OCI-LY3 (cell line): Measurements from ENCODE around the gene PACSIN2.
A peak's percentile ranks its signal among the peaks of the same experiment; 100 is the strongest.

Experiments used
- H2AFZ ChIP-seq: fragments of 200-600, 300-600 bp; shearing (Covaris generic); 2 replicates; pipeline ENCODE4 v1.6.0; 2014; ENCODE audit warnings: antibody characterized with exemption, low read depth, low read length
- H3K27ac ChIP-seq: fragments of 200-600, 300-600 bp; sonication (generic); 2 replicates; pipeline ENCODE4 v1.5.1; 2014; ENCODE audit warnings: mild to moderate bottlenecking, low read length, moderate library complexity, mixed read lengths
- H3K27me3 ChIP-seq: fragments of 200-600, 300-600 bp; sonication (generic); 2 replicates; pipeline ENCODE4 v1.6.1; 2014; ENCODE audit warnings: low read depth, low read length, mixed read lengths
- H3K36me3 ChIP-seq: fragments of 200-600, 300-600 bp; sonication (generic); replicated peaks from 2 replicates; pipeline ENCODE3; 2014; ENCODE audit warnings: low read depth, low read length, mixed read lengths
- H3K4me1 ChIP-seq: fragments of 300-600, 200-600 bp; sonication (generic); 2 replicates; pipeline ENCODE4 v1.6.1; 2014; ENCODE audit warnings: low read length, mixed read lengths
- H3K4me2 ChIP-seq: fragments of 200-600, 300-600 bp; sonication (generic); 2 replicates; pipeline ENCODE4 v1.6.1; 2014; ENCODE audit warnings: low read length, mixed read lengths
- H3K4me3 ChIP-seq: fragments of 300-600, 200-600 bp; sonication (generic); 2 replicates; pipeline ENCODE4 v1.5.1; 2014; ENCODE audit warnings: antibody characterized with exemption, mild to moderate bottlenecking, low read length, moderate library complexity
- H3K79me2 ChIP-seq: fragments of 300-600, 200-600 bp; shearing (Covaris generic); 2 replicates; pipeline ENCODE4 v1.6.1; 2014; ENCODE audit warnings: mild to moderate bottlenecking, low read length, mixed read lengths
- H3K9ac ChIP-seq: fragments of 300-600, 200-600 bp; shearing (Covaris generic); 2 replicates; pipeline ENCODE4 v1.6.0; 2014; ENCODE audit warnings: mild to moderate bottlenecking, low read length, moderate library complexity
- H3K9me3 ChIP-seq: fragments of 200-600, 300-600 bp; shearing (Covaris generic); 2 replicates; pipeline ENCODE4 v1.6.1; 2014; ENCODE audit warnings: low read length, mixed read lengths; ENCODE audit not compliant: insufficient read depth
- H4K20me1 ChIP-seq: fragments of 200-600, 300-600 bp; sonication (generic); 2 replicates; pipeline ENCODE4 v1.6.1; 2016; ENCODE audit warnings: low read length, mixed read lengths; ENCODE audit not compliant: insufficient read depth
- CTCF ChIP-seq: fragments of 200-600, 300-600 bp; sonication (generic); IDR thresholded peaks from 2 replicates; pipeline ENCODE4 v1.5.1; 2014; ENCODE audit warnings: antibody characterized with exemption, low read length, low read depth
- EZH2phosphoT487 ChIP-seq: fragments of 200-600 bp; shearing (Covaris generic); IDR thresholded peaks from 2 replicates; pipeline ENCODE4 v1.6.1; 2018; ENCODE audit warnings: antibody characterized with exemption, mixed run types, low read depth

PACSIN2 gene

GRCh38 chr22:42868751-42869251 lies 146.1 kb downstream of the PACSIN2 start:
- Histone ChIP-seq H3K79me2 (no peaks in the 10 kb centered on the region), H3K4me2 (no peak overlapping the region), H3K36me3 (peaks cover 27% of the 10 kb centered on the region), H4K20me1 (no peaks in the 10 kb centered on the region), H3K4me3 (no peak overlapping the region), H3K27ac (no peak overlapping the region), H2AFZ (no peak overlapping the region), H3K4me1 (peaks cover 4% of the 10 kb centered on the region), H3K9me3 (0 out of 2 replicates have a peak, but pooled peaks cover 3% of the 10 kb centered on the region), H3K27me3 (no peaks in the 10 kb centered on the region), H3K9ac (no peak overlapping the region)
- TF ChIP-seq EZH2phosphoT487 (no peak), CTCF (no peak)

GRCh38 chr22:42866100-42866499 lies 148.8 kb downstream of the PACSIN2 start:
- H3K4me3 ChIP-seq: no peak overlapping the region
- H3K27me3 ChIP-seq: no peaks in the 10 kb centered on the region
- no peaks in the 10 kb centered on the region for H4K20me1 ChIP-seq
- 0 out of 2 replicates have a peak, but pooled peaks cover 3% of the 10 kb centered on the region for H3K9me3 ChIP-seq
- H3K79me2 ChIP-seq: no peaks in the 10 kb centered on the region
- TF ChIP-seq EZH2phosphoT487: no peak
- TF ChIP-seq CTCF: no peak
- H3K36me3 ChIP-seq: peaks cover 27% of the 10 kb centered on the region
- no peak overlapping the region for H3K27ac ChIP-seq
- H2AFZ ChIP-seq: no peak overlapping the region
- no peak overlapping the region for H3K4me2 ChIP-seq
- no peak overlapping the region for H3K9ac ChIP-seq
- peaks cover 16% of the 10 kb centered on the region for H3K4me1 ChIP-seq

GRCh38 chr22:42865536-42865935 lies 149.4 kb downstream of the PACSIN2 start:
- no peak overlapping the region for H3K4me3 ChIP-seq
- peaks cover 27% of the 10 kb centered on the region for H3K36me3 ChIP-seq
- H3K4me2 ChIP-seq: no peak overlapping the region
- H3K4me1 ChIP-seq: peaks cover 22% of the 10 kb centered on the region
- H3K27ac ChIP-seq: no peak overlapping the region
- no peaks in the 10 kb centered on the region for H3K79me2 ChIP-seq
- H2AFZ ChIP-seq: no peak overlapping the region
- TF ChIP-seq EZH2phosphoT487: no peak
- TF ChIP-seq CTCF: no peak
- no peaks in the 10 kb centered on the region for H4K20me1 ChIP-seq
- H3K9me3 ChIP-seq: 0 out of 2 replicates have a peak, but pooled peaks cover 3% of the 10 kb centered on the region
- H3K9ac ChIP-seq: no peak overlapping the region
- no peaks in the 10 kb centered on the region for H3K27me3 ChIP-seq

DNA sequence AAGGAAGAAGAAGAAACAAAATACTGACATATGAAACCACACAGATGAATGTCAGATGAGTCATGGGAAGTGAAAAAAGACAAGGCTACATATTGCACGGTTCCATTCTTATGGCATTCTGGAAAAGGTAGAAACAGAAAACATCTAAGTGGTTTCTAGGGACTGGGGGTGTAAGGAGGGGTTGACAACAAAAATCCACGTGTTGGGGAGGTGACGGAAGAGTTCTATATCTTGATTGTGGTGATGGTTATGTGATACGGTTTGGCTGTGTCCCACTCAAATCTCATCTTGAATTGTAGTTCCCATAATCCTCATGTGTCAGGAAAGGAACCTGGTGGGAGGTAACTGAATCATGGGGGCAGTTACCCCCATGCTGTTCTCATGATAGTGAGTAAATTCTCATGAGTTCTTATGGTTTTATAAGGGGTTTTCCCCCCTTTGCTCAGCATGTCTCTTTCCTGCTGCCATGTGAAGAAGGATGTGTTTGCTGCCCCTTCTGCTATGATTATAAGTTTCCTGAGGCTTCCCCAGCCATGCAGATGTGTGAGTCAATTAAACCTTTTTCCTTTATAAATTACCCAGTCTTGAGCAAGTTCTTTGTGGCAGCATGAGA lies 151.5 kb downstream of the PACSIN2 start:
- H3K4me2 ChIP-seq: no peak overlapping the region
- peak overlapping the region; percentile 66 for H3K27ac ChIP-seq
- H3K4me1 ChIP-seq: peaks cover 31% of the 10 kb centered on the region
- TF ChIP-seq CTCF: no peak
- H3K36me3 ChIP-seq: peaks cover 27% of the 10 kb centered on the region
- H4K20me1 ChIP-seq: no peaks in the 10 kb centered on the region
- no peak overlapping the region for H3K4me3 ChIP-seq
- no peak overlapping the region for H2AFZ ChIP-seq
- no peak overlapping the region for H3K9ac ChIP-seq
- H3K79me2 ChIP-seq: no peaks in the 10 kb centered on the region
- H3K27me3 ChIP-seq: no peaks in the 10 kb centered on the region
- H3K9me3 ChIP-seq: 0 out of 2 replicates have a peak, but pooled peaks cover 3% of the 10 kb centered on the region
